HG03060 (cell line): ENCODE data around the gene PLXNA2.

Source experiments
- ATAC-seq: cut with Tn5 transposase; IDR thresholded peaks from one replicate; pipeline ENCODE4 v1.9.1; 2021; ENCODE audit warnings: low read depth, moderate number of reproducible peaks; ENCODE audit not compliant: unreplicated experiment

PLXNA2 gene

DNA sequence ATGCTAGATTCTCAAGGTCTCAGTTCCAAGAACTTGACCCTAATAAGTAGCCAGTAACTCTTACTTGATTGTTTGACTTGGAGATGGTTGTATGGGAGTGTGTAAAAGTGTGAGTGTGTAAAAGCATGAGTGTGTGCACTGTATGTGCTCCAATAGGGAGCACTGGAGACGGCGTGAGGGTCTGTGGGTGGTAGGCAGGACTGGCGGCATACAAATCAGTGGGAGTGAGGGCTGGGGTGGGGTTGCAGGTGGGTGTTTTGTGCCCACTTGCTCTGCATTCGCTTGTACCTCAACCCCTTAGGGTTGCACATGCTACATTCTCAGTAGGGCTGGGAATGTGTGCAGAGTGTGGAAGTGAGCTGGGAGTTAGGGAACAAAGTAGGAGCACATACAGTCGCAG lies 253.7 kb downstream of the PLXNA2 start:
- no peak for ATAC-seq

DNA sequence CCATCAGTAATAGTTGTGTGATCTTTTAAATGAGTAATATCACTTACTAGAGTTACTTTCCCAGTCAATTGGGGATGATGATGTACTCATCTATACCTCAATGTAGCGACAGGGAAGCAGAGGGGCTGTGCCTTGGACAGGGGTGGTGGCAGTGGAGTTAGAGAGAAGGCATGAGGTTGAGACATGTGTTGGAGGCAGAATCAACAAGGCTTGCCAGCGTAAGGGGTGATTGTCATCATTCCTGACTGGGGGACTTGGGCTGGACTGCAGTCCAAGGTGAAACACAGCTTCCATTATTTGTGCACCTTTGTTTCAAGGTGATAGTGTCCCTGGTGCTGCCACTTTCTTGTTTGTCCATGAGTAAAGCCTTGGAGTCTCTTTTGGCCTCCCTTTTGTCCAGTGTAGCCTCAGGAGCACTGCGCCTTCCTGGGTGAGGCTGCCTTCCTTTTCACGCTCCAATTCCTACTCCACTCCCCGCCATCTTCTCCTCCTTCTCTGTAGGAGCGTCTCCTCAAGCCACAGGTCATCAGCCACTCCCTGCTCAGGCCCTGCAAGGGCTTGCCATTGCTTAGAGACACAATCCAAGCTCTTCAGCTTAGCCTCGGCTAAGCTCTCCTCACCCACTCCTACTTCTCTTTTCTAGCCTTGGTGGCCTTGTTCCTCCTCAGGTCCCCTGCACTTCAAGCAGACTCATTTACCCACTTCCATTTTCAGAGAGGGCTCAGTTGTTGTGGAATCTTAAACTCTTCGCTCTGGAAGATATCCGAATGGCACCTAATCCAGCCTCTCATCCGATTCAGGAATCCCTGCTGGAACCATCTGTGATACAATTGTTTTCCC lies 255.6 kb downstream of the PLXNA2 start:
- ATAC-seq: no peak

DNA sequence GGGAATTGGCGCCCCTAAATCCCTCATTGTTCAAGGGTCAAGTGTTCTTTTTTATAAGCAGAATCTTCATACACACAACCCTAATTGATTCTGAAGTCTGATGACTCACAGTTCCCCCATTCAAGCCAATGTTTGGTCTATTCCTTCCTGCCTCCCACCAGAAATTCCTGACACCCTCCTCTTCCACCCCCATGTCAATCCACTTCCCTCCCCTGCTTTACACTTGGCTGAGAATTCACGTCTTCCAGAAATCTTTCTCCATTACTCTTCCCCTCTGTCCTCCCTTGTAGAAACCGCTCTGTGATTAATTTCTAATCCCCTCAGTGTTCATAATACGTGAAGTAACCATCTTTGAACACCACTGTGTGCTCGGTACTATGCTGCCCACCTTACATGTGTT lies 257.0 kb downstream of the PLXNA2 start:
- no peak for ATAC-seq

DNA sequence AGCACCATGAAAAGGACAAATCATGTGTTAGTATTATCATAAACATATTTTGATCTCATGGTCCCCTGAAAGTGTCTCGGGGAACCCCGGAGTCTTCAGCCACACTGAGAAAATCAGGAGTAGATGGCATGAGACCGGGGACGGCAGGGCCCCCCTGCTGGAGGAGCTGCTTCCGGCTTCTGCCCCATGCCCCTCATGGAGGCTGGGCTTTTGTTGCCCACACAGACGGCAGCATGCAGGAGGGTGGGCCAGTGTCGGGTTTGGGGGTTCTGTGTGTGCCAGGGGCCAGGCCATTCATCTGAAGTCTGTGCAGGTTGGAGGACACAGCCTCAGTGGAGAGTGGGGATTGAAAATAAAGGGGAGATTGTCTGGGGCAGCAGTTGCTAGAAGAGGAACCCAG lies 258.2 kb downstream of the PLXNA2 start:
- ATAC-seq: no peak

DNA sequence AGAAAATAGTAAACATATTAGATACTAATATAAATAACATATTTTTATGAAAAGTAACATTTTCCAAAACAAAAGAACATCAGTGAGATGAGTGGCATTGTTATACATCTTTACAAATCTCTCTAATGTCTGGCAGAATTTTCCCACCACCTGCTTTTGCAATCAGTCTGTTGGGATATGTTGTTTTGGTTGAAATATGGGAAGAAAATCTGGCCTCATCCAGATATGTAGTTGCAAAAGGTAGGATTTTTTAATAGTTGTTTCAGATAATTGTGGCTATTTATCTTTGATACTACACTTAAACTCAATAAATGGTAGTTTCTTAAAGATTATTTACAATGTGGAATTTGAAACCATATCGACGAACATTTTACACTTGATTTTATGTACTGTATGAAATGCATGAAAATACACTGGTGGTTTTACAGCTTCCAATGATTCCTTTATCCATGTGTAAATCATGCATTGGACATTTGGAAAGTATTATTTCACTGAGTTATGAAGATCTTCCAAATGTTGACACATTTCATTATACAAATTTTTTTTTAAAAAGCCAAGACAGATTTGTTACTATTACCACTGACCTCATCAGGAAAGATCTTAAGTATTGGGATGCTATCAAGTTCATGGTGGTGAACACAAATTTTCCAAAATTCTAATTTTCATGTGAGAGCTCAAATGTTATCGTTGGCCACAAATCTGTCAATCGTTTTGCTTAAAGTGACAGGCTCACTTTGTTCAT lies 259.2 kb downstream of the PLXNA2 start:
- ATAC-seq: no peak

DNA sequence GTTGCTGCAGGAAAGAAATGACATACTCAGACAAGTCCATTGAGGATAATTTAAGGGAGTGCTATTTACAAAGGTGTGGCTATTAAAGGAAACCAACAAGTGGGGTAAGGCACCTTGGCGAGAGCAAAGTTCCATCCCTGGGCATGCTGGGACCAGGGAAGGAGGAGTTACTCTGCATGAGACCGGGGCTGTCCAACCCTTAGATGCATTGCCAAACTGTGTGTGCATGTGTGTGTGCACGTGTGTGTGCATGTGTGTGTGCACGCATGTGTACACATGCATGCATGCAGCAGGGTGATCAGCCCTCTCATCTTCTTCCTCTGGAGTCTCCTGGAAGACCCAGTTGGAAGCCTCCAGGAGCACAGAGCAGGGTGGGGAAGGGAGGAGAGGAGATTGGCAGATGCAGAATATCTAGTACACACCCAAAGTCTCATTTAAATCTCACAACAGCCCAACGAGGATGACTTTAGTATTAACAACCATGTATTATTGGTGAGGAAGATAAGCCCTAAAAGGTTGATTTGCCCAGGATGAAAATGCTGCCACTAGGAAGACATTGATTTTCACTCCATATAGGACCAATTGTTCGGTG lies 261.0 kb downstream of the PLXNA2 start:
- ATAC-seq: no peak

DNA sequence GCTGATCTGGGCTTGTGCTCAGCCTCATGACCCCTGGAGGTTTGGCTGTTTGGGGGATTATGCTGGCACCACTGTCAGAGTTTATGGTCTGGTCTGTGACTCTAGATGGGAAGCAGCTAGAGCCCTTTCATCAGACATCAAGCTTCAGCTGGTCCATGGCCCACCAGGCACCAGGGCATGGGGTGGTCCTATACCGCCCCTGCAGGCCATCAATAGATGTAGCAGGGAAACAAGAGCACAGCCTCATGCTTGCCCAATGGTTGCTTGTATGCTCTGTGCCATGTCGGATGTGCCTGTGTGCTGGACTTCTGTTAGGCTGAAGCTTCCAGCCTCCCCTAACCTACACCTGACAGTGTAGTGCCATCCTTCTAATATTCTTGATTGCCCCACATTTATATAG lies 262.2 kb downstream of the PLXNA2 start:
- no peak for ATAC-seq

DNA sequence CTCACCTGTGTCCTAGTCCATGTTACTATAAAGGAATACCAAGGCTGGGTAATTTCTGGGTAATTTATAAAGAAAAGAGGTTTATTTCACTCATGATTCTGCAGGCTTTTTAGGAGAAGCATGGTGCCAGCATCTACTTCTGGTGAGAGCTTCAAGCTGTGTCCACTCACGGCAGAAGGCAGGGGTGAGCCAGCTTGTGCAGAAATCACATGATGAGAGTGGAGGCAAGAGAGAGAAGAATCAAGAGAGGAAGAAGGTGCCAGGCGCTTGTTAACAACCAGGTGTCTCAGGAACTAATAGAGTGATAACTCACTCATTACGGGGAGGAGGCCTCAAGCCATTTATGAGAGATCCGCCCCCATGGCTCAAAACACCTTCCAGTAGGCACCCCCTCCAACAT lies 265.7 kb downstream of the PLXNA2 start:
- no peak for ATAC-seq

DNA sequence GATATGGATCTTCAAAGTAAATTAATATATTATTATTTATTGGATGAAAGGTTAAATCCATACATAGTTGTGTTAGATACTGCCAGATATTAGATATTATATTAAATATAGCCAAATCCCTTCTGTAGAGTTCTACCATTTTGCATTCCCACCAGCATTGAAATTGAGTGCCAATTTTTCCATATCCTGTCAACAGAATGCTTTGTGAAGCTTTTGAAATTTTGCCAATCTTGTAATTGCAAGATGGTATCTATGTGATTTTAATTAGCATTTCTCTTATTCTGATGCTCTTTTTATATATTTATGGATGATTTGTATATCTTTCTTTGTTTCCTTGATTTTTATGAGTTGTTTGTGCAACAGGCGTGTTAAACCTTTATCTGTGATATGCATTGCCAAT lies 266.3 kb downstream of the PLXNA2 start:
- ATAC-seq: no peak

DNA sequence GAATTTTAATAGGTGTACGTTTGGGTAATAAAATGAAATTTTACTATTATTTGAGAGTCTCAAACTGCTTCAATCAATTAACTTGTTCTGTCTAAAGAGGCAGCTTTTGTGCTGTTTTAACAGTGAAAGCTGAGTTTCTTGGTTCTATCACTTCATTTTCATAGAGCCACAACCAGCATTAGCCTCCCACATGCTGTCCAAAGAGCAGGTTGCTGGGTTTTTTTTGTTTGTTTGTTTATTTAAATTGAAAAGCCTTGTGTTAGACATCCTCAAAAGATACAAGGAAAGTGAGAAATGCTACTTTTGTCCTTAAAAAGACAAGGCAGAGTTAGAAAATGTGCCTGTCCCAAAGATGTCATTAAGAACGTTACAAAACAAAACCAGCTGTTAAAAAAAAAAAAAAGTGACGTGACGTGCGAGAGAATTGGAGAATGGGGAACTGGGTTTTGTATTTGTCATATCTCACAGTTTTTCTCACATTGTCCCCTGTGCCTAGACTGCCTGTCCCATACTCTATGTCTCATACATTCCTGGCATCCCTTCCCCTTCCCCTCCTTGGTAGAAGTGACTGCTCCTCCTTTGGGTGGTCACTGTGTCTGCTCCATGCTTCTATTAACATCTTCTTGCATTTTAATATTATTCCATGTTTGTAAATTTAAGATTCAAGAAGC lies 270.2 kb downstream of the PLXNA2 start:
- no peak for ATAC-seq

DNA sequence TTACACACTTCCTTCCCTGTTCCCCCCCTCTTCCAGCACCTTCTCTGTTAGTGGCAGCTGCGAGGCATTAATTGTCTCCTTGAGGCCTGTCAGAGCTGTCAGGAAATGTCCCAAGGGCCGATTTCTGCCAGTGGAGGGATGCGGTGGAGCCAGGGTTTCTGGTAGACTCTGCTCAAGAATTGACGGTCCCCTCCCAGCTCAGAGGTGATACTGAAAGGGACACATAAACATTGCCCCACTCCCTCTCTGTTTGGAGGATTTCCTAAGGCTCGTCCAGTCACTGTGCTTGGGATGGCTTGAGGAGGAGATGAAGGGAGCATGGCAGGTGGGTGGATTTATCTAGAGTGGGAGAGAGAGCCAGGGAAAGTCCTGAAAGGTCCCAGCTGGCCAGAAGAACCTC lies 271.8 kb downstream of the PLXNA2 start:
- ATAC-seq: no peak
